Heart right ventricle (tissue), 16 donors: ENCODE results near the gene MTARC2. TPM values are rescaled to one million over a fixed set of nuclear protein-coding genes. Genes with fewer than 3 reads are reported as not detected.

Experiments used
- ATAC-seq, 8 donors: fragments of 200-7000 bp; cut with Tn5 transposase; one replicate each; pipeline ENCODE4 v1.9.1; 2020; ENCODE audit warnings: mild to moderate bottlenecking in 8 of 8, moderate library complexity in 8 of 8, moderate number of reproducible peaks in 1 of 8
- DNase-seq, 2 donors: peaks; one replicate each; pipeline ENCODE4 v3.0.0-alpha.2; 2020
- H3K27ac ChIP-seq, 10 donors: fragments of 200-600 bp; sonication (generic) in 2 of 10; one replicate each; pipeline versions ENCODE4 v1.5.0 to v1.8.0; 2020 to 2022; ENCODE audit warnings: mild to moderate bottlenecking in 3 of 10
- H3K27me3 ChIP-seq, 7 donors: fragments of 200-600 bp; one replicate each; pipeline ENCODE4 v1.8.0; 2021 to 2022; ENCODE audit warnings: mild to moderate bottlenecking in 2 of 7
- H3K36me3 ChIP-seq, 9 donors: fragments of 200-600 bp; sonication (generic) in 1 of 9; one replicate each; pipeline versions ENCODE4 v1.5.0 to v1.8.0; 2020 to 2022; ENCODE audit warnings: mild to moderate bottlenecking in 2 of 9
- H3K4me1 ChIP-seq, 9 donors: fragments of 200-600 bp; sonication (generic) in 1 of 9; one replicate each; pipeline versions ENCODE4 v1.5.0 to v1.8.0; 2020 to 2022; ENCODE audit warnings: mild to moderate bottlenecking in 4 of 9
- H3K4me3 ChIP-seq, 10 donors: fragments of 200-600 bp; sonication (generic) in 2 of 10; one replicate each; pipeline versions ENCODE4 v1.5.0 to v1.8.0; 2020 to 2022; ENCODE audit warnings: mild to moderate bottlenecking in 7 of 10, moderate library complexity in 2 of 10
- H3K9me3 ChIP-seq, 11 donors: fragments of 200-600 bp in 10 of 11; sonication (generic) in 2 of 11; one replicate each; pipeline versions ENCODE4 v1.5.0 to v1.8.0; 2013 to 2022; ENCODE audit warnings: mild to moderate bottlenecking in 2 of 11, control low read depth in 1 of 11, moderate library complexity in 1 of 11
- WGBS, 2 donors: extraction: QIAGEN DNeasy Blood & Tissue Kit; methylation state at CpG; one replicate each; pipeline ENCODE4 v1.1.7; 2013; ENCODE audit warnings: inconsistent platforms in 1 of 2; 5-methylcytosine and 5-hydroxymethylcytosine counted together
- intact Hi-C, 10 donors: fragments of 100-400 bp; cut with DNase I; formaldehyde crosslinking; loops; one replicate each; pipeline versions ENCODE4 v1.11.1 to v1.14.2; 2022
- polyA plus RNA-seq, 2 donors: library from polyadenylated mRNA; stranded (reverse); fragments of 200-250 nt; gene quantifications; one replicate each; pipeline ENCODE4 v1.2.3, GENCODE V29; 2013
- total RNA-seq, 10 donors: library from RNA; stranded (reverse); fragmentation: NEBNext Ultra II Directional in 3 of 10; extraction: Animal tissue kit (Norgen Biotek cat#: 25700) in 3 of 10; gene quantifications; one replicate each; pipeline versions ENCODE4 v1.2.1 to v1.2.4, GENCODE V29; 2021 to 2023
- TF ChIP-seq, protein P1 (sequence below), 9 donors: fragments of 200-600 bp; sonication (generic) in 2 of 9; IDR thresholded peaks; one replicate each; pipeline versions ENCODE4 v1.5.0 to v1.8.0; 2021 to 2022; ENCODE audit warnings: antibody characterized with exemption in 9 of 9, mild to moderate bottlenecking in 5 of 9, moderate library complexity in 1 of 9
- donor health status: Arrhythmogenic right ventricular cardiomyopathy.
- donor health status: ischemic (EF 13 %, LVEDD 7.1; RV severe dilation, severe dysfunction).
- donor health status: healthy with polysubstance abuse.
- donor health status: DM: no; HTN: yes; CAD: no.
- donor health status: DM: no; HTN: no; CAD: no.
- donor health status: ischemic (EF 25% LVEDD 6.9; RV normal size, moderate dysfunction).
- donor health status: ischemic (EF 25% LVEDD 5.7; RV mildly dilated, moderate dysfunction).
- donor health status: healthy.
- donor health status: DM: yes; HTN: yes; CAD: no.
- donor health status: Ischemic cardiomyopathy.
- donor health status: ischemic (EF 35%, LVEDD 5.7; RV mildly dilated, moderate dysfunction).
- donor health status: nonischemic (EF 11% LVEDD 7.7; RV severe dilation, severe dysfunction).
- donor health status: DM: yes; HTN: yes; CAD: no.
- donor health status: PGD.
- donor health status: ischemic (EF 29% LVEDD 5.4; RV normal size, mild dysfunction).
- donor health status: nonischemic (EF 23%, LVEDD 6.1; RV moderate dilation, normal function).

MTARC2 gene
- total and polyA plus RNA-seq, 12 donors = 13.0 to 32.3 (median 26.6) TPM

DNA sequence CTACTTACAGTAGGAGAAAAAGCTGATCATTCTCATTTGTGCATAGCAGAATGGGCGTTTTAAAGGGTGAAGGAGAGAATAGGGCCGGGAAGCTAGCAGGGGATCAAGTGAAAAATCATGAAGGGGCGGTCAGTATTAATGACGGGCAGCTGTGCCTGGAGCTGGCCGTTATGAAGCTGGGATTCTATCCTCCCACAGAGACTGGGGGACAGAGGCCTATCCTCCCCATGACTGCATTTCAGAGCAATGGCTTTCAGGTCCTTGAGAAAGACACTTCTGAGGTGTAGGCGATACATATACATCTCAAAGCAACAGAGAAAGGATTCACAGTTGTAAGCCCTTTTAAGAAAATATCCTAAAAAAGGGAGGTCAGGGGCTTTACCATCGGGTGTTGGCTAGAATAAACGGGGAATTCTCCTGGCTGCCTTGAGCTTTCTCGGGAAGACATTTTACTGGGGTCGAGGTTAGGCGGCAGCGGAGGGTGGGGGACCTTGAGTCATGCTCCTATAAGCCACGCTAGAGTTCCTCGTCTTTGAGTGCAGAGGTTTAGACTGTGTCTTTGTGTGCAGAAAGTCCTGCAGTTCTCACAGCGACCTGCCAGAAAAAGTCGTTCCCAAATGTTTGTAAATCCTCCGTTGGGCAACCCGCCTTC, 559 bp upstream of the MTARC2 start:
- peak overlapping the region; percentile 67 to 99 (median 78) for H3K4me3 ChIP-seq
- intact Hi-C loops = loop anchor here in 1 of 10 donors (2.0 kb wide), 1 partner anchor 29 kb away; no protein-coding TSS in a partner anchor
- DNase-seq = no peak
- WGBS, 2 donors = 14 to 20% methylated on average over 18 of the region's 18 CpGs
- H3K4me1 ChIP-seq = peaks cover 8 to 53% (median 36%) of the 10 kb centered on the region in 9 donors
- H3K27me3 ChIP-seq = peaks cover 0 to 12% (median 0%) of the 10 kb centered on the region in 7 donors
- no peaks in the 10 kb centered on the region for H3K36me3 ChIP-seq
- ATAC-seq = peak; percentile 2 to 46 (median 34)
- TF ChIP-seq, protein P1, sequence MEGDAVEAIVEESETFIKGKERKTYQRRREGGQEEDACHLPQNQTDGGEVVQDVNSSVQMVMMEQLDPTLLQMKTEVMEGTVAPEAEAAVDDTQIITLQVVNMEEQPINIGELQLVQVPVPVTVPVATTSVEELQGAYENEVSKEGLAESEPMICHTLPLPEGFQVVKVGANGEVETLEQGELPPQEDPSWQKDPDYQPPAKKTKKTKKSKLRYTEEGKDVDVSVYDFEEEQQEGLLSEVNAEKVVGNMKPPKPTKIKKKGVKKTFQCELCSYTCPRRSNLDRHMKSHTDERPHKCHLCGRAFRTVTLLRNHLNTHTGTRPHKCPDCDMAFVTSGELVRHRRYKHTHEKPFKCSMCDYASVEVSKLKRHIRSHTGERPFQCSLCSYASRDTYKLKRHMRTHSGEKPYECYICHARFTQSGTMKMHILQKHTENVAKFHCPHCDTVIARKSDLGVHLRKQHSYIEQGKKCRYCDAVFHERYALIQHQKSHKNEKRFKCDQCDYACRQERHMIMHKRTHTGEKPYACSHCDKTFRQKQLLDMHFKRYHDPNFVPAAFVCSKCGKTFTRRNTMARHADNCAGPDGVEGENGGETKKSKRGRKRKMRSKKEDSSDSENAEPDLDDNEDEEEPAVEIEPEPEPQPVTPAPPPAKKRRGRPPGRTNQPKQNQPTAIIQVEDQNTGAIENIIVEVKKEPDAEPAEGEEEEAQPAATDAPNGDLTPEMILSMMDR (IDR thresholded peaks at IDR 0.05) = no peak
- peak overlapping the region; percentile 80 to 98 (median 92) for H3K27ac ChIP-seq
- H3K9me3 ChIP-seq = no peaks in the 10 kb centered on the region

DNA sequence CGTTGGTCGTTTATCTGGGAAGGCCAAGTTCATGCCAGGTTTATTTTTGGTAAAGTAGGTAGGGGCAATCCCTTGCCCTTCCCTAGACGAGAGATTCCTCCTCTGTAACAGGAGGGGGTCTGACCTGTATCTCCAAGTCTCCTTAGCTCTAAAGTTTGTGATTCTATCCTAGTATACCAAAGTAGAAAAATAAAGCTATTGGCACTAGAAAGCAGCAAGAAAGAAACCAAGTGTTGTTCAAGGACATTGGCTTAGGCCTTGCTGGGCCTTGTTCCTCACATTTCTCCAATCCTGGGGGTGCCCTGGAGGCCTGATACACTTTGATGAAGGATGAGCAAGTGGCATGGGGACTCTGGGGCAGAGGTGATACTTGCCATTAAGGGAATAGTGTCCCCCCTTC, 814 bp downstream of the MTARC2 start:
- TF ChIP-seq, protein P1 (IDR thresholded peaks at IDR 0.05) = no peak
- no peaks in the 10 kb centered on the region for H3K36me3 ChIP-seq
- H3K27me3 ChIP-seq = peaks cover 0 to 12% (median 0%) of the 10 kb centered on the region in 7 donors
- intact Hi-C loops = loop anchor here in 1 of 10 donors (2.0 kb wide), 1 partner anchor 28 kb away; no protein-coding TSS in a partner anchor
- 0 to 3% methylated on average over 3 of the region's 3 CpGs for WGBS, 2 donors
- ATAC-seq = no peak
- H3K4me3 ChIP-seq = peak overlapping the region; percentile 67 to 99 (median 78)
- peak overlapping the region; percentile 80 to 98 (median 92) for H3K27ac ChIP-seq
- peaks cover 12 to 63% (median 44%) of the 10 kb centered on the region in 9 donors for H3K4me1 ChIP-seq
- DNase-seq = no peak
- H3K9me3 ChIP-seq = no peaks in the 10 kb centered on the region

DNA sequence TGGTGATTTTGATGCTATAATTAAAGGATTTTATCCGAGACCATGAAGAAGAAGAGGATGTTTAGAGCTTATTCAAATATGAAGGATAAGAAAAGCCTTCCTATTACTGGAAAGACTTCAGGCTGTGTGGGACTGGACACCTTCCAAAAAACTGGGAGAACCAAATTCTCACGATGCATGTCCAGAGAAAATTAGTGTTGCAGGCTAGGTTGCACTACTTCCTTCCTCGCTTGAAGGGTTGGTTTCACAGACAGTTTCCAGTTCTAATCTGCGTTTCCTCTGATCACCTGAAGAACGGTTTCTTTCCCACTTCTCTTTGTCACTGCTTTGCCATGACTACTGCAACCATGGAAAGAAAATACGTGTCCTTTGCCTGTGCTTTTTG, 2.0 kb downstream of the MTARC2 start:
- Histone ChIP-seq H3K4me1 (peaks cover 12 to 73% (median 46%) of the 10 kb centered on the region in 9 donors), H3K9me3 (no peaks in the 10 kb centered on the region), H3K4me3 (peak overlapping the region in 9 of 10 donors; percentile 67 to 99 (median 82)), H3K27me3 (peaks cover 0 to 12% (median 0%) of the 10 kb centered on the region in 7 donors), H3K27ac (peak overlapping the region in 9 of 10 donors; percentile 85 to 98 (median 93)), H3K36me3 (peaks cover 0 to 10% (median 2%) of the 10 kb centered on the region in 9 donors)
- intact Hi-C loops = no loop called here
- TF ChIP-seq, protein P1 (IDR thresholded peaks at IDR 0.05) = no peak
- peak in 2 of 8 donors; percentile 4 to 21 for ATAC-seq
- 7% methylated on average over 6 of the region's 6 CpGs for WGBS, 2 donors
- peak in 1 of 2 donors; percentile 53 for DNase-seq

DNA sequence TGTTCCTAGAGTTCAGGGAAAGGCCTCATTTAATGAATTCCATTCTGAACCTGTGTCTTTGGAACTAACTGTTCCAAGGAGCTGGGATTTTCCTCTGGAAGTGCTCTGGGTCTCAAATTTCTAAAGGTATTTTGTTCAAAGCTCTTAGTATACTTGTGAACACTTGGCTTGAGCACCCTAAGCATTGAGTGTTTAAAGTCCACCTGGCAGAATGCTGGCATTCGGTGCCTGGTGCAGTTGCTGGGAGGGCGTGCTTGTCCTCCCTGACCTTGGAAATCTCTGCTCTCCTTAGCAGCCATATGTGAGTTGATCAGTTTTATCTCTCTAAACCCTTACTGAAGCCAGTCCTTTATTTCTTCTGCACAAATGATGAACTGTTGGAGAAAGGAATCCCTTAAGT, 3.0 kb downstream of the MTARC2 start:
- Histone ChIP-seq H3K4me3 (peak overlapping the region in 1 of 10 donors; percentile 75), H3K27me3 (peaks cover 0 to 12% (median 0%) of the 10 kb centered on the region in 7 donors), H3K27ac (peak overlapping the region in 7 of 10 donors; percentile 3 to 98 (median 31)), H3K4me1 (peaks cover 12 to 73% (median 46%) of the 10 kb centered on the region in 9 donors), H3K9me3 (no peaks in the 10 kb centered on the region), H3K36me3 (peaks cover 0 to 20% (median 12%) of the 10 kb centered on the region in 9 donors)
- TF ChIP-seq, protein P1 (IDR thresholded peaks at IDR 0.05) = no peak
- ATAC-seq (no peak), DNase-seq (no peak)
- intact Hi-C loops = no loop called here
- WGBS, 2 donors = 40 to 47% methylated on average over 2 of the region's 2 CpGs
